HepG2 (cell line): ENCODE data around the gene TPM1. TPM values are rescaled to one million over a fixed set of nuclear protein-coding genes. Genes with fewer than 3 reads are reported as not detected.

ENCODE experiments used
- ATF1 ChIP-seq: IDR thresholded peaks from 2 replicates; pipeline ENCODE4 v1.6.1; 2016; ENCODE audit warnings: mild to moderate bottlenecking, control low read depth
- ELF4 ChIP-seq: sonication (generic); formaldehyde crosslinking; IDR thresholded peaks from 2 replicates; pipeline ENCODE4 v1.5.0; 2020; ENCODE audit warnings: missing genetic modification reagents, mild to moderate bottlenecking, moderate library complexity, borderline replicate concordance
- ETV5 ChIP-seq: IDR thresholded peaks from 2 replicates; pipeline ENCODE4 v1.6.1; 2018; ENCODE audit warnings: missing biosample characterization, missing genetic modification reagents, inconsistent platforms, borderline replicate concordance
- HMG20A ChIP-seq: IDR thresholded peaks from 2 replicates; pipeline ENCODE4 v1.6.1; 2016; ENCODE audit warnings: borderline replicate concordance
- HNF1A ChIP-seq, 2 experiments: sonication (generic) in 1 of 2; formaldehyde crosslinking in 1 of 2; IDR thresholded peaks; 2 replicates each; pipeline versions ENCODE4 v1.4.0 to v1.6.1; 2016 to 2020; ENCODE audit warnings: borderline replicate concordance in 1 of 2, low read depth in 1 of 2, mild to moderate bottlenecking in 1 of 2, missing genetic modification reagents in 1 of 2
- HOXA3 ChIP-seq: sonication (generic); formaldehyde crosslinking; IDR thresholded peaks from 2 replicates; pipeline ENCODE4 v1.5.0; 2020; ENCODE audit warnings: missing genetic modification reagents
- POGK ChIP-seq: sonication (generic); formaldehyde crosslinking; conservative IDR thresholded peaks from 2 replicates; pipeline ENCODE4 v1.8.0; 2022; ENCODE audit warnings: mild to moderate bottlenecking, moderate library complexity, missing genetic modification reagents
- SALL2 ChIP-seq: sonication (generic); formaldehyde crosslinking; IDR thresholded peaks from 2 replicates; pipeline ENCODE4 v1.8.1; 2023; ENCODE audit warnings: mild to moderate bottlenecking, missing genetic modification reagents, inconsistent platforms
- SNRNP70 ChIP-seq: fragments of 200-400 bp; formaldehyde crosslinking; IDR thresholded peaks from 2 replicates; pipeline ENCODE4 v1.6.1; 2017; ENCODE audit warnings: mild to moderate bottlenecking, low read depth, low read length, moderate library complexity
- ZBTB33 ChIP-seq: sonication (generic); formaldehyde crosslinking; IDR thresholded peaks from 2 replicates; pipeline ENCODE4 v1.4.0; 2020; ENCODE audit warnings: missing genetic modification reagents
- ZNF260 ChIP-seq: sonication (generic); formaldehyde crosslinking; IDR thresholded peaks from 2 replicates; pipeline ENCODE4 v1.4.0; 2020; ENCODE audit warnings: missing genetic modification reagents, low read depth, mild to moderate bottlenecking, borderline replicate concordance
- ZNF343 ChIP-seq: sonication (generic); formaldehyde crosslinking; IDR thresholded peaks from 2 replicates; pipeline ENCODE4 v1.4.0; 2020; ENCODE audit warnings: mild to moderate bottlenecking, missing genetic modification reagents
- polyA plus RNA-seq, 8 experiments: library from polyadenylated mRNA; depleted of rRNA in 3 of 8; stranded (reverse) in 7 of 8; unstranded in 1 of 8; fragments of >200 nt; fragmentation: Illumina TruSeq in 4 of 8; extraction: Trizol in 4 of 8; gene quantifications; 2 replicates each; pipeline versions ENCODE4 v1.2.1 to v1.2.3, GENCODE V29; 2011 to 2016; ENCODE audit warnings: low read depth in 4 of 8, missing spikeins in 1 of 8, mixed read lengths in 1 of 8; ENCODE audit not compliant: insufficient read depth in 1 of 8
- total RNA-seq, 5 experiments: library from RNA; depleted of rRNA; stranded (reverse); fragments of >200 nt; fragmentation: Illumina TruSeq; extraction: Trizol; gene quantifications; 2 replicates each; pipeline ENCODE4 v1.2.3, GENCODE V29; 2016; ENCODE audit warnings: low read depth in 1 of 5
- TF ChIP-seq, protein P1 (sequence below), 2 experiments: fragments of 450-650 bp in 1 of 2; sonication (generic) in 1 of 2; formaldehyde crosslinking; IDR thresholded peaks; 2 replicates each; pipeline versions ENCODE4 v1.5.0 to v1.8.0; 2020 to 2022; ENCODE audit warnings: mild to moderate bottlenecking in 1 of 2, missing genetic modification reagents in 1 of 2
- TF ChIP-seq, protein P2 (sequence below): IDR thresholded peaks from 2 replicates; pipeline ENCODE4 v1.6.1; 2012; ENCODE audit warnings: inconsistent platforms
- TF ChIP-seq, protein P3 (sequence below): sonication (generic); formaldehyde crosslinking; IDR thresholded peaks from 2 replicates; pipeline ENCODE4 v1.4.0; 2020; ENCODE audit warnings: missing genetic modification reagents
- TF ChIP-seq, protein P4 (sequence below): IDR thresholded peaks from 2 replicates; pipeline ENCODE4 v1.6.1; 2016; ENCODE audit warnings: missing genetic modification reagents, missing compliant biosample characterization

The TPM1 gene
- total and polyA plus RNA-seq, 2 of the 13 experiments (the other 11 are each of a cell fraction or from before 2014, with no cell fraction given): 98.9 to 109 TPM

- TF ChIP-seq, protein P1, sequence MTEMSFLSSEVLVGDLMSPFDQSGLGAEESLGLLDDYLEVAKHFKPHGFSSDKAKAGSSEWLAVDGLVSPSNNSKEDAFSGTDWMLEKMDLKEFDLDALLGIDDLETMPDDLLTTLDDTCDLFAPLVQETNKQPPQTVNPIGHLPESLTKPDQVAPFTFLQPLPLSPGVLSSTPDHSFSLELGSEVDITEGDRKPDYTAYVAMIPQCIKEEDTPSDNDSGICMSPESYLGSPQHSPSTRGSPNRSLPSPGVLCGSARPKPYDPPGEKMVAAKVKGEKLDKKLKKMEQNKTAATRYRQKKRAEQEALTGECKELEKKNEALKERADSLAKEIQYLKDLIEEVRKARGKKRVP (CRISPR knock-in tag; IDR thresholded peaks at IDR 0.05): no peak
- TF ChIP-seq HNF1A (IDR thresholded peaks at IDR 0.05; ENCODE audit: low read depth) (no peak), HNF1A (CRISPR knock-in tag; IDR thresholded peaks at IDR 0.05; ENCODE audit: borderline replicate concordance) (no peak), ATF1 (no peak), ZNF343 (CRISPR knock-in tag) (no peak), ELF4 (no peak), SALL2 (CRISPR knock-in tag) (peak; percentile 84), ZBTB33 (CRISPR knock-in tag) (peak; percentile 54; the same call in 1 of the 2 replicates), SNRNP70 (no peak), HMG20A (peak; percentile 28; the same call in 1 of the 2 replicates), HOXA3 (peak; percentile 80), ZNF260 (CRISPR knock-in tag) (no peak), POGK (no peak), ETV5 (peak; percentile 57; the same call in 1 of the 2 replicates)
- TF ChIP-seq, protein P2, sequence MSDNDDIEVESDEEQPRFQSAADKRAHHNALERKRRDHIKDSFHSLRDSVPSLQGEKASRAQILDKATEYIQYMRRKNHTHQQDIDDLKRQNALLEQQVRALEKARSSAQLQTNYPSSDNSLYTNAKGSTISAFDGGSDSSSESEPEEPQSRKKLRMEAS: peak; percentile 74
- TF ChIP-seq, protein P3, sequence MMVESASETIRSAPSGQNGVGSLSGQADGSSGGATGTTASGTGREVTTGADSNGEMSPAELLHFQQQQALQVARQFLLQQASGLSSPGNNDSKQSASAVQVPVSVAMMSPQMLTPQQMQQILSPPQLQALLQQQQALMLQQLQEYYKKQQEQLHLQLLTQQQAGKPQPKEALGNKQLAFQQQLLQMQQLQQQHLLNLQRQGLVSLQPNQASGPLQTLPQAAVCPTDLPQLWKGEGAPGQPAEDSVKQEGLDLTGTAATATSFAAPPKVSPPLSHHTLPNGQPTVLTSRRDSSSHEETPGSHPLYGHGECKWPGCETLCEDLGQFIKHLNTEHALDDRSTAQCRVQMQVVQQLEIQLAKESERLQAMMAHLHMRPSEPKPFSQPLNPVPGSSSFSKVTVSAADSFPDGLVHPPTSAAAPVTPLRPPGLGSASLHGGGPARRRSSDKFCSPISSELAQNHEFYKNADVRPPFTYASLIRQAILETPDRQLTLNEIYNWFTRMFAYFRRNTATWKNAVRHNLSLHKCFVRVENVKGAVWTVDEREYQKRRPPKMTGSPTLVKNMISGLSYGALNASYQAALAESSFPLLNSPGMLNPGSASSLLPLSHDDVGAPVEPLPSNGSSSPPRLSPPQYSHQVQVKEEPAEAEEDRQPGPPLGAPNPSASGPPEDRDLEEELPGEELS (CRISPR knock-in tag): peak; percentile 57; the same call in 1 of the 2 replicates
- TF ChIP-seq, protein P4, sequence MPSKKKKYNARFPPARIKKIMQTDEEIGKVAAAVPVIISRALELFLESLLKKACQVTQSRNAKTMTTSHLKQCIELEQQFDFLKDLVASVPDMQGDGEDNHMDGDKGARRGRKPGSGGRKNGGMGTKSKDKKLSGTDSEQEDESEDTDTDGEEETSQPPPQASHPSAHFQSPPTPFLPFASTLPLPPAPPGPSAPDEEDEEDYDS (CRISPR knock-in tag): no peak; the same call in 1 of the 2 replicates
These were observed 51.1 kb downstream of the TPM1 start (continued) for GRCh38 chr15:63093486-63094205.
